GM12891 (cell line): ENCODE measurements around the gene SLN.

Experiments
- POLR2A ChIP-seq: IDR thresholded peaks from 2 replicates; pipeline ENCODE4 v1.6.1; 2011; ENCODE audit warnings: low read depth, low read length, control low read depth
- TAF1 ChIP-seq: IDR thresholded peaks from 2 replicates; pipeline ENCODE4 v1.6.1; 2011; ENCODE audit warnings: low read depth, low read length, control low read depth

GRCh38 chr11:107752508-107752907, 40.7 kb upstream of the SLN start:
- no peak for TF ChIP-seq POLR2A
- TF ChIP-seq TAF1 = no peak
